ENCODE data around the gene YWHAE.

Gene YWHAE

GRCh38 chr17:1325766-1326165 is 74.3 kb downstream of the YWHAE start:
- H3K27ac ChIP-seq (ENCODE audit: low read depth, low read length) = no peak overlapping the region
- no peaks in the 10 kb centered on the region for H3F3A ChIP-seq (ENCODE audit: insufficient read depth)
- H3K36me3 ChIP-seq (ENCODE audit: low read length) = no peaks in the 10 kb centered on the region
- no peaks in the 10 kb centered on the region for H3K27me3 ChIP-seq (ENCODE audit: low read length)
- no peak for TF ChIP-seq EZH2phosphoT487 (conservative IDR thresholded peaks at IDR 0.05; ENCODE audit: low read length)
- no peak for TF ChIP-seq CTCF (IDR thresholded peaks at IDR 0.05; ENCODE audit: insufficient read depth, low read length, poor library complexity, severe bottlenecking)
- H3K9ac ChIP-seq (ENCODE audit: low read length) = no peak overlapping the region
- H3K9me2 ChIP-seq (replicated peaks; ENCODE audit: insufficient read depth, low read length) = no peaks in the 10 kb centered on the region
- no peak overlapping the region for H3K4me2 ChIP-seq (ENCODE audit: low read depth, low read length, poor library complexity, severe bottlenecking)
- H3K79me2 ChIP-seq (ENCODE audit: insufficient read depth, low read length) = no peaks in the 10 kb centered on the region
- H3K4me3 ChIP-seq (ENCODE audit: insufficient read depth, low read length, poor library complexity, severe bottlenecking) = no peak overlapping the region
- no peaks in the 10 kb centered on the region for H4K20me1 ChIP-seq (ENCODE audit: low read depth, low read length)
- no peak overlapping the region for H2AFZ ChIP-seq (ENCODE audit: low read depth, low read length, severe bottlenecking)
- no peaks in the 10 kb centered on the region for H3K9me3 ChIP-seq (ENCODE audit: insufficient read depth, low read length)

DNA sequence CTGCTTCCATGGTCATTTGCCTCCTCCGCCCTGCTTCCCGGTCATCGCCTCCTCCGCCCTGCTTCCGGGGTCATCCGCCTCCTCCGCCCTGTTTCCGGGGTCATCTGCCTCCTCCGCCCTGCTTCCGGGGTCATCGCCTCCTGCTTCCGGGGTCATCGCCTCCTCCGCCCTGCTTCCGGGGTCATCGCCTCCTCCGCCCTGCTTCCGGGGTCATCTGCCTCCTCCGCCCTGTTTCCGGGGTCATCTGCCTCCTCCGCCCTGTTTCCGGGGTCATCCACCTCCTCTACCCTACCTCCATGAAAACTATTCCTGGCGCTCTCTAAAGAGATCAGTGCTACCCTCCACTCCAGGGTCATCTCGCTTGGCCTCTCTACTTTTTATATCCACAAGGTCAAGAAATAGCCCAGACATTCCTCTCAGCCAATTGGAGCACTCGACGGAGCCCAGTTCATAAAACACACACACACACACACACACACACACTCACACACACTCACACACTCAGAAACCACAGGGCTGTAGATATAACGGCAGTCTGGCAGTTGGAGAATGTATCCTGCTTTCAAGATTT is 75.7 kb downstream of the YWHAE start:
- H3K9ac ChIP-seq (ENCODE audit: low read length) = no peak overlapping the region
- no peaks in the 10 kb centered on the region for H3K36me3 ChIP-seq (ENCODE audit: low read length)
- H2AFZ ChIP-seq (ENCODE audit: low read depth, low read length, severe bottlenecking) = no peak overlapping the region
- H3K79me2 ChIP-seq (ENCODE audit: insufficient read depth, low read length) = no peaks in the 10 kb centered on the region
- H3K9me3 ChIP-seq (ENCODE audit: insufficient read depth, low read length) = no peaks in the 10 kb centered on the region
- H3K27me3 ChIP-seq (ENCODE audit: low read length) = no peaks in the 10 kb centered on the region
- H3F3A ChIP-seq (ENCODE audit: insufficient read depth) = no peaks in the 10 kb centered on the region
- no peak overlapping the region for H3K4me2 ChIP-seq (ENCODE audit: low read depth, low read length, poor library complexity, severe bottlenecking)
- no peak overlapping the region for H3K27ac ChIP-seq (ENCODE audit: low read depth, low read length)
- no peaks in the 10 kb centered on the region for H4K20me1 ChIP-seq (ENCODE audit: low read depth, low read length)
- TF ChIP-seq EZH2phosphoT487 (conservative IDR thresholded peaks at IDR 0.05; ENCODE audit: low read length) (no peak), CTCF (IDR thresholded peaks at IDR 0.05; ENCODE audit: insufficient read depth, low read length, poor library complexity, severe bottlenecking) (no peak)
- H3K9me2 ChIP-seq (replicated peaks; ENCODE audit: insufficient read depth, low read length) = no peaks in the 10 kb centered on the region
- no peak overlapping the region for H3K4me3 ChIP-seq (ENCODE audit: insufficient read depth, low read length, poor library complexity, severe bottlenecking)

GRCh38 chr17:1323336-1323735 is 76.7 kb downstream of the YWHAE start:
- Histone ChIP-seq H3K4me2 (ENCODE audit: low read depth, low read length, poor library complexity, severe bottlenecking) (no peak overlapping the region), H3K27ac (ENCODE audit: low read depth, low read length) (no peak overlapping the region), H3K9me2 (replicated peaks; ENCODE audit: insufficient read depth, low read length) (no peaks in the 10 kb centered on the region), H3K9ac (ENCODE audit: low read length) (no peak overlapping the region), H4K20me1 (ENCODE audit: low read depth, low read length) (no peaks in the 10 kb centered on the region), H3K4me3 (ENCODE audit: insufficient read depth, low read length, poor library complexity, severe bottlenecking) (no peak overlapping the region), H3K36me3 (ENCODE audit: low read length) (no peaks in the 10 kb centered on the region), H3K9me3 (ENCODE audit: insufficient read depth, low read length) (no peaks in the 10 kb centered on the region), H3F3A (ENCODE audit: insufficient read depth) (no peaks in the 10 kb centered on the region), H2AFZ (ENCODE audit: low read depth, low read length, severe bottlenecking) (no peak overlapping the region), H3K79me2 (ENCODE audit: insufficient read depth, low read length) (no peaks in the 10 kb centered on the region), H3K27me3 (ENCODE audit: low read length) (no peaks in the 10 kb centered on the region)
- TF ChIP-seq EZH2phosphoT487 (conservative IDR thresholded peaks at IDR 0.05; ENCODE audit: low read length) = no peak
- TF ChIP-seq CTCF (IDR thresholded peaks at IDR 0.05; ENCODE audit: insufficient read depth, low read length, poor library complexity, severe bottlenecking) = no peak
